Tibial nerve (tissue), 3 donors: ENCODE results near the gene TPK1.

Experiments
- POLR2A ChIP-seq, 2 donors: fragments of 450-650 bp; IDR thresholded peaks; one replicate each; pipeline ENCODE4 v1.6.1; 2017; ENCODE audit warnings: antibody characterized with exemption in 2 of 2, mild to moderate bottlenecking in 2 of 2, moderate library complexity in 2 of 2
- TF ChIP-seq, protein P1 (sequence below), 5 experiments: fragments of 200-600 bp in 3 of 5; fragments of 450-650 bp in 2 of 5; sonication (generic) in 3 of 5; IDR thresholded peaks; one replicate each; pipeline ENCODE4 v1.5.1; 2016 to 2019; ENCODE audit warnings: antibody characterized with exemption in 5 of 5, mild to moderate bottlenecking in 3 of 5, moderate library complexity in 2 of 5

DNA sequence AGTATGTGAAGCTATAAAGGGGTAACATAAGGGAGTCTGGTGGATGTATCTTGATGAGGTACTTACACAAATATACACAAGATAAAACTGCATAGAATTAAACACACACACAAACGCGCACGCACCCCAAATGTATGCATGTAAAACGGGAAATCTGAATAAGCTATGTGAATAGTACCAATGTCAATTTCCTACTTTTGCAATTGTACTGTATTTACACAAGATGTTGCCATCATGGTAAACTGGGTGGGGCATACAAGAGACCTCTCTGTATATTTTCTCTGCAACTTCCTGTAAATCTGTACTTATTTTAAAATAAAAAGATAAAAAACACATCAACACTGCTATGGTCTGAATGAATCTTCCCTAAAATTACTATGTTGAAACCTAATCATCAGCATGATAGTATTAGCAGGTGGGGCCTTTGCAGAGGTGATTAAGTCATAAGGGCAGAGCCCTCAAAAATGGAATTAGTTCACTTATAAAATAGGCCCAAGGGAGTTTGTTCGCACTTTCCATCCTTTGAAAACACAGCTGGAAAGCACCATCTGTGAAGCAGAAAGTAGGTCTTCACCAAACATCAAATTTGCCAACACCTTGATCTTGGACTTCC, 30.1 kb downstream of the TPK1 start:
- TF ChIP-seq POLR2A (IDR thresholded peaks at IDR 0.05), result no peak
- TF ChIP-seq, protein P1, sequence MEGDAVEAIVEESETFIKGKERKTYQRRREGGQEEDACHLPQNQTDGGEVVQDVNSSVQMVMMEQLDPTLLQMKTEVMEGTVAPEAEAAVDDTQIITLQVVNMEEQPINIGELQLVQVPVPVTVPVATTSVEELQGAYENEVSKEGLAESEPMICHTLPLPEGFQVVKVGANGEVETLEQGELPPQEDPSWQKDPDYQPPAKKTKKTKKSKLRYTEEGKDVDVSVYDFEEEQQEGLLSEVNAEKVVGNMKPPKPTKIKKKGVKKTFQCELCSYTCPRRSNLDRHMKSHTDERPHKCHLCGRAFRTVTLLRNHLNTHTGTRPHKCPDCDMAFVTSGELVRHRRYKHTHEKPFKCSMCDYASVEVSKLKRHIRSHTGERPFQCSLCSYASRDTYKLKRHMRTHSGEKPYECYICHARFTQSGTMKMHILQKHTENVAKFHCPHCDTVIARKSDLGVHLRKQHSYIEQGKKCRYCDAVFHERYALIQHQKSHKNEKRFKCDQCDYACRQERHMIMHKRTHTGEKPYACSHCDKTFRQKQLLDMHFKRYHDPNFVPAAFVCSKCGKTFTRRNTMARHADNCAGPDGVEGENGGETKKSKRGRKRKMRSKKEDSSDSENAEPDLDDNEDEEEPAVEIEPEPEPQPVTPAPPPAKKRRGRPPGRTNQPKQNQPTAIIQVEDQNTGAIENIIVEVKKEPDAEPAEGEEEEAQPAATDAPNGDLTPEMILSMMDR (IDR thresholded peaks at IDR 0.05), result no peak
